ENCODE results near the gene SLC14A1.

The SLC14A1 gene

GRCh38 chr18:45715212-45715780 lies 8.7 kb upstream of the SLC14A1 start:
- DNase-seq (ENCODE audit: low read depth), result no peak
- no peak overlapping the region for H3K4me3 ChIP-seq (ENCODE audit: low read depth, low read length)
- TF ChIP-seq CTCF (IDR thresholded peaks at IDR 0.05; ENCODE audit: insufficient read depth, low read depth, low read length, missing control alignments), result no peak

GRCh38 chr18:45719106-45719505 lies 4.9 kb upstream of the SLC14A1 start:
- no peak overlapping the region for H3K4me3 ChIP-seq (ENCODE audit: low read depth, low read length)
- DNase-seq (ENCODE audit: low read depth), result no peak
- no peak for TF ChIP-seq CTCF (IDR thresholded peaks at IDR 0.05; ENCODE audit: insufficient read depth, low read depth, low read length, missing control alignments)

GRCh38 chr18:45722899-45723298 lies 1.1 kb upstream of the SLC14A1 start:
- peak; percentile 83 for TF ChIP-seq CTCF (IDR thresholded peaks at IDR 0.05; ENCODE audit: insufficient read depth, low read depth, low read length, missing control alignments)
- peak; percentile 78 for DNase-seq (ENCODE audit: low read depth)
- H3K4me3 ChIP-seq (ENCODE audit: low read depth, low read length), result no peak overlapping the region

GRCh38 chr18:45724601-45725000 lies 620 bp downstream of the SLC14A1 start:
- TF ChIP-seq CTCF (IDR thresholded peaks at IDR 0.05; ENCODE audit: insufficient read depth, low read depth, low read length, missing control alignments), result no peak
- no peak overlapping the region for H3K4me3 ChIP-seq (ENCODE audit: low read depth, low read length)
- DNase-seq (ENCODE audit: low read depth), result no peak

- TF ChIP-seq CTCF (IDR thresholded peaks at IDR 0.05; ENCODE audit: insufficient read depth, low read depth, low read length, missing control alignments), result no peak
- H3K4me3 ChIP-seq (ENCODE audit: low read depth, low read length), result no peak overlapping the region
- DNase-seq (ENCODE audit: low read depth), result no peak
These were observed 1.4 kb downstream of the SLC14A1 start for GRCh38 chr18:45725336-45725735.

GRCh38 chr18:45726603-45727002 lies 2.6 kb downstream of the SLC14A1 start:
- no peak for TF ChIP-seq CTCF (IDR thresholded peaks at IDR 0.05; ENCODE audit: insufficient read depth, low read depth, low read length, missing control alignments)
- no peak for DNase-seq (ENCODE audit: low read depth)
- H3K4me3 ChIP-seq (ENCODE audit: low read depth, low read length), result no peak overlapping the region

GRCh38 chr18:45727068-45727467 lies 3.1 kb downstream of the SLC14A1 start:
- H3K4me3 ChIP-seq (ENCODE audit: low read depth, low read length), result no peak overlapping the region
- DNase-seq (ENCODE audit: low read depth), result no peak
- no peak for TF ChIP-seq CTCF (IDR thresholded peaks at IDR 0.05; ENCODE audit: insufficient read depth, low read depth, low read length, missing control alignments)

All from GM12865 (cell line).